ENCODE data around the gene YIPF3.
"Not testable (repeated sequence)": the region's sequence is repeated elsewhere in the genome, so short reads cannot be mapped to it uniquely, and the experiment has no call there.

YIPF3 gene

GRCh38 chr6:43509142-43509983 lies 7.4 kb downstream of the YIPF3 start:
- no peak for DNase-seq (ENCODE audit: low spot score)

GRCh38 chr6:43508481-43509141 lies 8.1 kb downstream of the YIPF3 start:
- no peak for DNase-seq (ENCODE audit: low spot score)

- DNase-seq (ENCODE audit: low spot score) = peak; percentile 87
These were observed 9.9 kb downstream of the YIPF3 start for GRCh38 chr6:43506667-43507471.

GRCh38 chr6:43506171-43506570 lies 10.6 kb downstream of the YIPF3 start:
- no peak for DNase-seq (ENCODE audit: low spot score)

- DNase-seq (ENCODE audit: low spot score) = no peak
These were observed 11.0 kb downstream of the YIPF3 start for GRCh38 chr6:43505718-43506117.

- DNase-seq (ENCODE audit: low spot score) = no peak
These were observed 11.8 kb downstream of the YIPF3 start for GRCh38 chr6:43504756-43505593.

- DNase-seq (ENCODE audit: low spot score) = no peak
These were observed 13.3 kb downstream of the YIPF3 start for GRCh38 chr6:43503443-43503842.

GRCh38 chr6:43502666-43503065 lies 14.1 kb downstream of the YIPF3 start:
- no peak for DNase-seq (ENCODE audit: low spot score)

- no peak for DNase-seq (ENCODE audit: low spot score)
These were observed 15.8 kb downstream of the YIPF3 start for GRCh38 chr6:43500921-43501320.

GRCh38 chr6:43499028-43499815 lies 17.5 kb downstream of the YIPF3 start:
- no peak for DNase-seq (ENCODE audit: low spot score)

- not testable (repeated sequence) for DNase-seq (ENCODE audit: low spot score)
These were observed 18.4 kb downstream of the YIPF3 start for GRCh38 chr6:43498291-43498690.

GRCh38 chr6:43497689-43498088 lies 19.0 kb downstream of the YIPF3 start:
- no peak for DNase-seq (ENCODE audit: low spot score)

GRCh38 chr6:43497129-43497396 lies 19.7 kb downstream of the YIPF3 start:
- no peak for DNase-seq (ENCODE audit: low spot score)

GRCh38 chr6:43496370-43497128 lies 20.2 kb downstream of the YIPF3 start:
- no peak for DNase-seq (ENCODE audit: low spot score)

- no peak for DNase-seq (ENCODE audit: low spot score)
These were observed 21.3 kb downstream of the YIPF3 start for GRCh38 chr6:43495409-43495941.

GRCh38 chr6:43494766-43495165 lies 22.0 kb downstream of the YIPF3 start:
- no peak for DNase-seq (ENCODE audit: low spot score)

GRCh38 chr6:43494321-43494720 lies 22.4 kb downstream of the YIPF3 start:
- no peak for DNase-seq (ENCODE audit: low spot score)

GRCh38 chr6:43493833-43494232 lies 22.9 kb downstream of the YIPF3 start:
- DNase-seq (ENCODE audit: low spot score) = no peak

- DNase-seq (ENCODE audit: low spot score) = no peak
These were observed 23.5 kb downstream of the YIPF3 start for GRCh38 chr6:43493230-43493629.

GRCh38 chr6:43492673-43493072 lies 24.1 kb downstream of the YIPF3 start:
- DNase-seq (ENCODE audit: low spot score) = no peak
